Central memory CD4-positive, alpha-beta T cell (primary cell): Measurements from ENCODE around the gene SLC6A12.

Source experiments
- DNase-seq: peaks from one replicate; pipeline ENCODE4 v3.0.0; 2022

SLC6A12 gene

GRCh38 chr12:176321-177181 is 37.4 kb downstream of the SLC6A12 start:
- no peak for DNase-seq

- no peak for DNase-seq
Observed at GRCh38 chr12:175759-176158, 38.2 kb downstream of the SLC6A12 start.

- no peak for DNase-seq
Observed at GRCh38 chr12:175250-175649, 38.7 kb downstream of the SLC6A12 start.

GRCh38 chr12:174596-174995 is 39.4 kb downstream of the SLC6A12 start:
- DNase-seq = no peak

GRCh38 chr12:174124-174523 is 39.8 kb downstream of the SLC6A12 start:
- no peak for DNase-seq

GRCh38 chr12:172732-173161 is 41.2 kb downstream of the SLC6A12 start:
- DNase-seq = no peak

- no peak for DNase-seq
Observed at GRCh38 chr12:171743-172676, 41.9 kb downstream of the SLC6A12 start.

- DNase-seq = no peak
Observed at GRCh38 chr12:171276-171675, 42.7 kb downstream of the SLC6A12 start.

- no peak for DNase-seq
Observed at GRCh38 chr12:170371-171225, 43.4 kb downstream of the SLC6A12 start.

- DNase-seq = no peak
Observed at GRCh38 chr12:169528-170370, 44.2 kb downstream of the SLC6A12 start.

- DNase-seq = no peak
Observed at GRCh38 chr12:168763-169525, 45.0 kb downstream of the SLC6A12 start.

GRCh38 chr12:167959-168600 is 45.9 kb downstream of the SLC6A12 start:
- no peak for DNase-seq

GRCh38 chr12:166425-167075 is 47.4 kb downstream of the SLC6A12 start:
- DNase-seq = no peak

GRCh38 chr12:165862-166368 is 48.0 kb downstream of the SLC6A12 start:
- DNase-seq = no peak

GRCh38 chr12:164207-164606 is 49.8 kb downstream of the SLC6A12 start:
- no peak for DNase-seq

- no peak for DNase-seq
Observed at GRCh38 chr12:163406-163986, 50.5 kb downstream of the SLC6A12 start.

- DNase-seq = no peak
Observed at GRCh38 chr12:162467-163307, 51.3 kb downstream of the SLC6A12 start.

- DNase-seq = no peak
Observed at GRCh38 chr12:161823-162222, 52.1 kb downstream of the SLC6A12 start.
